ENCODE measurements around the gene PTGER1. TPM values are rescaled to one million over a fixed set of nuclear protein-coding genes. Genes with fewer than 3 reads are reported as not detected.
A peak's percentile ranks its signal among the peaks of the same experiment; 100 is the strongest.

The PTGER1 gene
- total RNA-seq = 1 to 10 TPM in 1 of 2 experiments, under 1 TPM in 1; 0.93 to 1.3 TPM

GRCh38 chr19:14475251-14476073 is at the start of gene PTGER1:
TSS of gene PTGER1 (minus strand) at chr19:14475354. CDS start at chr19:14474320, 1,034 bp downstream.
- ChIA-PET POLR2A (interaction anchor here (1.3 kb wide), 2 partner anchors 10 to 339 kb away, joined by 3 read pairs; partner anchors contain the start of gene ASF1B), CTCF (interaction anchor here (0.7 to 2.0 kb wide), 7 partner anchors 8 to 339 kb away, joined by 3 to 5 read pairs (median 3); partner anchors contain the start of gene ASF1B)
- peaks cover 11% of the 10 kb centered on the region for H3K36me3 Mint-ChIP-seq (ENCODE audit: low read depth)

GRCh38 chr19:14520543-14520942 is 45.4 kb upstream of the PTGER1 start:
- Mint-ChIP-seq H3K27ac (peak overlapping the region; percentile 86), H3K27me3 (no peaks in the 10 kb centered on the region), H3K36me3 (ENCODE audit: low read depth) (peaks cover 22% of the 10 kb centered on the region), H3K4me3 (no peak overlapping the region), H3K4me1 (peaks cover 66% of the 10 kb centered on the region), H3K9me3 (no peaks in the 10 kb centered on the region)
- ChIA-PET POLR2A (interaction anchor here (1.5 to 9.4 kb wide), 4 partner anchors 9 to 384 kb away, joined by 4 to 316 read pairs (median 44); partner anchors contain the start of genes ASF1B, GIPC1 and TECR), CTCF (interaction anchor here (0.7 kb wide), 1 partner anchor 17 kb away, joined by 3 read pairs; no protein-coding TSS in a partner anchor)
- DNase-seq = no peak

More at GRCh38 chr19:14475251-14476073, at the start of gene PTGER1:
- no peaks in the 10 kb centered on the region for H3K9me3 Mint-ChIP-seq
- peak within 1 kb of the TSS; percentile 49 for H3K27ac Mint-ChIP-seq
- H3K4me3 Mint-ChIP-seq = peak within 1 kb of the TSS; percentile 6
- DNase-seq = peak; percentile 55
- H3K4me1 Mint-ChIP-seq = peaks cover 31% of the 10 kb centered on the region
- peaks cover 15% of the 10 kb centered on the region for H3K27me3 Mint-ChIP-seq

- ChIA-PET CTCF (no interaction called here), POLR2A (interaction anchor here (1.0 to 9.4 kb wide), 4 partner anchors 12 to 673 kb away, joined by 3 to 316 read pairs (median 44); partner anchors contain the start of genes ASF1B, GIPC1 and TECR)
- H3K9me3 Mint-ChIP-seq = no peaks in the 10 kb centered on the region
- DNase-seq = no peak
- no peaks in the 10 kb centered on the region for H3K27me3 Mint-ChIP-seq
- peak overlapping the region; percentile 86 for H3K27ac Mint-ChIP-seq
- H3K4me1 Mint-ChIP-seq = peaks cover 72% of the 10 kb centered on the region
- peaks cover 28% of the 10 kb centered on the region for H3K36me3 Mint-ChIP-seq (ENCODE audit: low read depth)
- H3K4me3 Mint-ChIP-seq = peak overlapping the region; percentile 79
These were observed 44.8 kb upstream of the PTGER1 start for GRCh38 chr19:14519860-14520407.

GRCh38 chr19:14519245-14519859 is 44.2 kb upstream of the PTGER1 start:
- Mint-ChIP-seq H3K27ac (peak overlapping the region; percentile 90), H3K27me3 (no peaks in the 10 kb centered on the region), H3K4me1 (peaks cover 77% of the 10 kb centered on the region), H3K9me3 (no peaks in the 10 kb centered on the region), H3K36me3 (ENCODE audit: low read depth) (peaks cover 34% of the 10 kb centered on the region), H3K4me3 (peak overlapping the region; percentile 79)
- ChIA-PET POLR2A (interaction anchor here (1.0 to 9.4 kb wide), 3 partner anchors 12 to 673 kb away, joined by 3 to 316 read pairs (median 84); partner anchors contain the start of genes GIPC1 and TECR), CTCF (interaction anchor here (4.7 kb wide), 1 partner anchor 14 kb away, joined by 39 read pairs; no protein-coding TSS in a partner anchor)
- DNase-seq = no peak

GRCh38 chr19:14517840-14518505 is 42.8 kb upstream of the PTGER1 start, which contains the start of gene DNAJB1:
TSS of gene DNAJB1 (minus strand) at chr19:14518397. CDS start at chr19:14518349, 48 bp downstream.
- Mint-ChIP-seq H3K9me3 (no peaks in the 10 kb centered on the region), H3K4me3 (peak within 1 kb of the TSS; percentile 79), H3K27ac (peak within 1 kb of the TSS; percentile 93), H3K4me1 (peaks cover 64% of the 10 kb centered on the region), H3K36me3 (ENCODE audit: low read depth) (peaks cover 42% of the 10 kb centered on the region), H3K27me3 (no peaks in the 10 kb centered on the region)
- ChIA-PET POLR2A (interaction anchor here (0.5 to 9.4 kb wide), 33 partner anchors 8 to 636 kb away, joined by 3 to 316 read pairs (median 4); partner anchors contain the start of genes ADGRE5, ASF1B, DDX39A and GIPC1), CTCF (interaction anchor here (0.6 to 4.7 kb wide), 8 partner anchors 10 to 56 kb away, joined by 3 to 39 read pairs (median 3); no protein-coding TSS in a partner anchor)
- peak; percentile 79 for DNase-seq

GRCh38 chr19:14517446-14517839 is 42.3 kb upstream of the PTGER1 start:
- no peak for DNase-seq
- CTCF ChIA-PET = interaction anchor here (0.8 to 4.7 kb wide), 3 partner anchors 12 to 56 kb away, joined by 3 to 39 read pairs (median 3); no protein-coding TSS in a partner anchor

GRCh38 chr19:14516746-14517438 is 41.7 kb upstream of the PTGER1 start:
- peak overlapping the region; percentile 79 for H3K4me3 Mint-ChIP-seq
- POLR2A ChIA-PET = interaction anchor here (1.0 to 9.4 kb wide), 16 partner anchors 9 to 436 kb away, joined by 3 to 316 read pairs (median 5); partner anchors contain the start of genes ADGRE5, DDX39A, GIPC1 and TECR
- H3K27me3 Mint-ChIP-seq = no peaks in the 10 kb centered on the region
- CTCF ChIA-PET = interaction anchor here (1.1 to 4.7 kb wide), 2 partner anchors 11 to 35 kb away, joined by 3 to 39 read pairs; no protein-coding TSS in a partner anchor
- peaks cover 53% of the 10 kb centered on the region for H3K4me1 Mint-ChIP-seq
- peak overlapping the region; percentile 86 for H3K27ac Mint-ChIP-seq
- no peaks in the 10 kb centered on the region for H3K9me3 Mint-ChIP-seq
- H3K36me3 Mint-ChIP-seq (ENCODE audit: low read depth) = peaks cover 42% of the 10 kb centered on the region
- peak; percentile 36 for DNase-seq

More at GRCh38 chr19:14517446-14517839, 42.3 kb upstream of the PTGER1 start:
- H3K36me3 Mint-ChIP-seq (ENCODE audit: low read depth) = peaks cover 42% of the 10 kb centered on the region
- no peaks in the 10 kb centered on the region for H3K27me3 Mint-ChIP-seq
- H3K4me1 Mint-ChIP-seq = peaks cover 59% of the 10 kb centered on the region
- POLR2A ChIA-PET = interaction anchor here (1.0 to 9.4 kb wide), 18 partner anchors 8 to 436 kb away, joined by 3 to 316 read pairs (median 6); partner anchors contain the start of genes ADGRE5, ASF1B, DDX39A and GIPC1
- H3K27ac Mint-ChIP-seq = peak overlapping the region; percentile 86
- no peaks in the 10 kb centered on the region for H3K9me3 Mint-ChIP-seq
- H3K4me3 Mint-ChIP-seq = peak overlapping the region; percentile 79

- ChIA-PET POLR2A (interaction anchor here (1.3 to 9.4 kb wide), 7 partner anchors 10 to 102 kb away, joined by 3 to 316 read pairs (median 16); partner anchors contain the start of genes DDX39A, GIPC1 and TECR), CTCF (interaction anchor here (0.5 to 4.7 kb wide), 5 partner anchors 11 to 44 kb away, joined by 3 to 39 read pairs (median 3); no protein-coding TSS in a partner anchor)
- H3K27me3 Mint-ChIP-seq = no peaks in the 10 kb centered on the region
These were observed 40.9 kb upstream of the PTGER1 start for GRCh38 chr19:14516048-14516534.

GRCh38 chr19:14515501-14516047 is 40.4 kb upstream of the PTGER1 start:
- CTCF ChIA-PET = interaction anchor here (0.5 to 4.7 kb wide), 3 partner anchors 10 to 43 kb away, joined by 3 to 39 read pairs (median 3); no protein-coding TSS in a partner anchor
- no peak for DNase-seq
- Mint-ChIP-seq H3K27me3 (no peaks in the 10 kb centered on the region), H3K4me1 (peaks cover 53% of the 10 kb centered on the region), H3K27ac (peak overlapping the region; percentile 58), H3K36me3 (ENCODE audit: low read depth) (peaks cover 42% of the 10 kb centered on the region), H3K9me3 (no peaks in the 10 kb centered on the region), H3K4me3 (peak overlapping the region; percentile 79)
- POLR2A ChIA-PET = interaction anchor here (8.4 to 9.4 kb wide), 2 partner anchors 13 to 16 kb away, joined by 84 to 316 read pairs; partner anchors contain the start of genes GIPC1 and TECR

More at GRCh38 chr19:14516048-14516534, 40.9 kb upstream of the PTGER1 start:
- H3K36me3 Mint-ChIP-seq (ENCODE audit: low read depth) = peaks cover 42% of the 10 kb centered on the region
- peaks cover 49% of the 10 kb centered on the region for H3K4me1 Mint-ChIP-seq
- DNase-seq = peak; percentile 33
- H3K27ac Mint-ChIP-seq = peak overlapping the region; percentile 58
- no peaks in the 10 kb centered on the region for H3K9me3 Mint-ChIP-seq
- peak overlapping the region; percentile 79 for H3K4me3 Mint-ChIP-seq

GRCh38 chr19:14514215-14514863 is 39.2 kb upstream of the PTGER1 start:
- H3K36me3 Mint-ChIP-seq (ENCODE audit: low read depth) = peaks cover 42% of the 10 kb centered on the region
- CTCF ChIA-PET = interaction anchor here (0.5 to 4.7 kb wide), 4 partner anchors 9 to 82 kb away, joined by 3 to 39 read pairs (median 4); no protein-coding TSS in a partner anchor
- peaks cover 50% of the 10 kb centered on the region for H3K4me1 Mint-ChIP-seq
- no peak for DNase-seq
- peak overlapping the region; percentile 54 for H3K27ac Mint-ChIP-seq
- POLR2A ChIA-PET = interaction anchor here (0.8 kb wide), 1 partner anchor 9 kb away, joined by 4 read pairs; no protein-coding TSS in a partner anchor
- no peaks in the 10 kb centered on the region for H3K27me3 Mint-ChIP-seq
- H3K4me3 Mint-ChIP-seq = peak overlapping the region; percentile 79
- no peaks in the 10 kb centered on the region for H3K9me3 Mint-ChIP-seq
